ENCODE measurements around the gene GPR87.

DNA sequence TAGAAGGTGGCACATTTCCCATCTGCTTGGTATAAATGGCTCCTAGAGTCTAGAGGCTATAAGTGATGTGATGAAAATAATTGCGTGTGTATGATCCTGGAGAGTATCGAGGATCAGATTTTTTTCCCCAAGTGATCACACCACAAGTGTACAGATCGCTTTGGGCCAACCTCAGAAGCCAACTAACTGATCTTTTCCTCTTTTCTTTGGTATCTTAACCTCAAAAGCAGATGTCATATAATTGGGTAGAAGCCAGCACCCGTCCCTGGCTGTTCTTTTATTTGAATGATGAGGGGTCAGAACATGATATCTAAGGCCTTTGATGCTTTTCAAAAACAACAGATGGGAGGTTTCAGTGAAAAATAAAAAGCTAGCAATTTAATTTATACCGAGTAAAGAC lies 41.5 kb downstream of the GPR87 start:
- TF ChIP-seq, protein P1, sequence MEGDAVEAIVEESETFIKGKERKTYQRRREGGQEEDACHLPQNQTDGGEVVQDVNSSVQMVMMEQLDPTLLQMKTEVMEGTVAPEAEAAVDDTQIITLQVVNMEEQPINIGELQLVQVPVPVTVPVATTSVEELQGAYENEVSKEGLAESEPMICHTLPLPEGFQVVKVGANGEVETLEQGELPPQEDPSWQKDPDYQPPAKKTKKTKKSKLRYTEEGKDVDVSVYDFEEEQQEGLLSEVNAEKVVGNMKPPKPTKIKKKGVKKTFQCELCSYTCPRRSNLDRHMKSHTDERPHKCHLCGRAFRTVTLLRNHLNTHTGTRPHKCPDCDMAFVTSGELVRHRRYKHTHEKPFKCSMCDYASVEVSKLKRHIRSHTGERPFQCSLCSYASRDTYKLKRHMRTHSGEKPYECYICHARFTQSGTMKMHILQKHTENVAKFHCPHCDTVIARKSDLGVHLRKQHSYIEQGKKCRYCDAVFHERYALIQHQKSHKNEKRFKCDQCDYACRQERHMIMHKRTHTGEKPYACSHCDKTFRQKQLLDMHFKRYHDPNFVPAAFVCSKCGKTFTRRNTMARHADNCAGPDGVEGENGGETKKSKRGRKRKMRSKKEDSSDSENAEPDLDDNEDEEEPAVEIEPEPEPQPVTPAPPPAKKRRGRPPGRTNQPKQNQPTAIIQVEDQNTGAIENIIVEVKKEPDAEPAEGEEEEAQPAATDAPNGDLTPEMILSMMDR (conservative IDR thresholded peaks at IDR 0.05; ENCODE audit: low read depth, low read length) = no peak
- no peak for TF ChIP-seq EZH2 (IDR thresholded peaks at IDR 0.05; ENCODE audit: borderline replicate concordance, low read depth, low read length, poor library complexity, severe bottlenecking)
